GM18499 (cell line): Measurements from ENCODE around the gene FILIP1L.

Source experiments
- ATAC-seq: cut with Tn5 transposase; IDR thresholded peaks from one replicate; pipeline ENCODE4 v1.9.1; 2021; ENCODE audit warnings: moderate number of reproducible peaks; ENCODE audit not compliant: insufficient read depth, unreplicated experiment

FILIP1L gene

GRCh38 chr3:100022506-100022905 lies 91.8 kb downstream of the FILIP1L start:
- no peak for ATAC-seq

GRCh38 chr3:100020876-100021644 lies 93.2 kb downstream of the FILIP1L start:
- no peak for ATAC-seq

GRCh38 chr3:100019719-100020118 lies 94.6 kb downstream of the FILIP1L start:
- ATAC-seq = no peak

- no peak for ATAC-seq
Observed at GRCh38 chr3:100018806-100019205, 95.5 kb downstream of the FILIP1L start.

GRCh38 chr3:100010087-100010417 lies 104.2 kb downstream of the FILIP1L start:
- no peak for ATAC-seq

- no peak for ATAC-seq
Observed at GRCh38 chr3:100009276-100010086, 104.8 kb downstream of the FILIP1L start.

- ATAC-seq = no peak
Observed at GRCh38 chr3:100008081-100008698, 106.1 kb downstream of the FILIP1L start.

GRCh38 chr3:100007313-100007712 lies 107.0 kb downstream of the FILIP1L start:
- no peak for ATAC-seq

GRCh38 chr3:100006570-100007271 lies 107.6 kb downstream of the FILIP1L start:
- ATAC-seq = no peak

- no peak for ATAC-seq
Observed at GRCh38 chr3:100005665-100006393, 108.5 kb downstream of the FILIP1L start.

GRCh38 chr3:100004931-100005330 lies 109.4 kb downstream of the FILIP1L start:
- ATAC-seq = no peak

GRCh38 chr3:100003609-100004503 lies 110.4 kb downstream of the FILIP1L start:
- ATAC-seq = no peak

- ATAC-seq = no peak
Observed at GRCh38 chr3:100002599-100003350, 111.5 kb downstream of the FILIP1L start.

- no peak for ATAC-seq
Observed at GRCh38 chr3:100001526-100002270, 112.6 kb downstream of the FILIP1L start.

- ATAC-seq = no peak
Observed at GRCh38 chr3:100001083-100001482, 113.2 kb downstream of the FILIP1L start.

- ATAC-seq = no peak
Observed at GRCh38 chr3:99999536-99999935, 114.8 kb downstream of the FILIP1L start.

- no peak for ATAC-seq
Observed at GRCh38 chr3:99997293-99997692, 117.0 kb downstream of the FILIP1L start.

- ATAC-seq = no peak
Observed at GRCh38 chr3:99990179-99990578, 124.1 kb downstream of the FILIP1L start.
